NCI-H2107 treated with DMSO at 0.1 percent for 48 hours (cell line): ENCODE results near the gene FAM3A.

Experiments used
- DNase-seq: peaks from one replicate; lab custom pipeline; 2025; ENCODE audit not compliant: unreplicated experiment; lab: John Stamatoyannopoulos, UW

Gene FAM3A

GRCh38 chrX:154481911-154482601 lies 34.0 kb downstream of the FAM3A start:
- no peak for DNase-seq

- DNase-seq = no peak
These were observed 34.8 kb downstream of the FAM3A start for GRCh38 chrX:154481195-154481594.

- peak; percentile 71 for DNase-seq
These were observed 37.1 kb downstream of the FAM3A start, which contains the start of gene LAGE3 for GRCh38 chrX:154478728-154479622. Gene LAGE3, minus strand, starts transcription at chrX:154479281. Its CDS starts 366 bp downstream, at chrX:154478915.

- no peak for DNase-seq
These were observed 38.0 kb downstream of the FAM3A start for GRCh38 chrX:154477891-154478477.

- DNase-seq = no peak
These were observed 39.2 kb downstream of the FAM3A start for GRCh38 chrX:154476821-154477220.

- no peak for DNase-seq
These were observed 42.3 kb downstream of the FAM3A start for GRCh38 chrX:154473683-154474082.

- DNase-seq = no peak
These were observed 43.1 kb downstream of the FAM3A start for GRCh38 chrX:154472685-154473632.

GRCh38 chrX:154471839-154472684 lies 44.0 kb downstream of the FAM3A start:
- no peak for DNase-seq

GRCh38 chrX:154470914-154471568 lies 45.0 kb downstream of the FAM3A start:
- no peak for DNase-seq

- DNase-seq = no peak
These were observed 45.6 kb downstream of the FAM3A start for GRCh38 chrX:154470434-154470833.

- DNase-seq = no peak
These were observed 46.2 kb downstream of the FAM3A start for GRCh38 chrX:154469880-154470279.

GRCh38 chrX:154469114-154469513 lies 46.9 kb downstream of the FAM3A start:
- DNase-seq = no peak

GRCh38 chrX:154468217-154468616 lies 47.8 kb downstream of the FAM3A start:
- DNase-seq = no peak

- DNase-seq = no peak
These were observed 48.5 kb downstream of the FAM3A start for GRCh38 chrX:154467556-154467955.

- DNase-seq = no peak
These were observed 49.1 kb downstream of the FAM3A start for GRCh38 chrX:154466907-154467306.

GRCh38 chrX:154466036-154466435 lies 50.0 kb downstream of the FAM3A start:
- DNase-seq = no peak

- no peak for DNase-seq
These were observed 50.4 kb downstream of the FAM3A start for GRCh38 chrX:154465601-154466000.

- no peak for DNase-seq
These were observed 51.1 kb downstream of the FAM3A start for GRCh38 chrX:154464806-154465365.
